Mammary epithelial cell (primary cell): ENCODE measurements around the gene MRPL12.

Source experiments
- EZH2 ChIP-seq: IDR thresholded peaks from 2 replicates; pipeline ENCODE4 v1.6.1; 2012; ENCODE audit warnings: low read length, inconsistent platforms, borderline replicate concordance
- TF ChIP-seq, protein P1 (sequence below), 2 donors: IDR thresholded peaks in 1 of 2; conservative IDR thresholded peaks in 1 of 2; 2 replicates each; pipeline ENCODE4 v1.5.1; 2011 to 2012; ENCODE audit warnings: inconsistent platforms in 2 of 2, low read length in 2 of 2, mild to moderate bottlenecking in 2 of 2, control low read depth in 1 of 2, low read depth in 1 of 2; ENCODE audit not compliant: insufficient read depth in 1 of 2; ENCODE audit errors: extremely low read depth in 1 of 2

DNA sequence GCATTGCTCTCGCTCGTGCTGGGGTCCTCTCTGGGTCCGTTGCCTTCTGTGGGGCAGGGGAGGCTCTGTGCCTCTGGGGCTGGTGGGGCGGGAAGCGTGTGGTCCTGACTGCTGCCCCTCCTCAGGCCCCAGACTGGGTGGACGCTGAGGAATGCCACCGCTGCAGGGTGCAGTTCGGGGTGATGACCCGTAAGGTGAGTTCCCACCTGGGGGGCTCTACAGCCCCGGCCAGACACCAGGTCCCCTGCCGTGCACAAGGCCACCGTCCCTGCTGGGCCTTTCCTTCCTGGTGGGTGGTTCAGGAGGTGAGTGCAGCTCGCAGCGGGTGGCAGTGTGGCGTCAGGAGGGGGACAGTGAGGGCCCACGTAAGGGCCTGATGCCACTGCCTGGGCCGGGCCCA, 12.6 kb upstream of the MRPL12 start:
- TF ChIP-seq, protein P1, sequence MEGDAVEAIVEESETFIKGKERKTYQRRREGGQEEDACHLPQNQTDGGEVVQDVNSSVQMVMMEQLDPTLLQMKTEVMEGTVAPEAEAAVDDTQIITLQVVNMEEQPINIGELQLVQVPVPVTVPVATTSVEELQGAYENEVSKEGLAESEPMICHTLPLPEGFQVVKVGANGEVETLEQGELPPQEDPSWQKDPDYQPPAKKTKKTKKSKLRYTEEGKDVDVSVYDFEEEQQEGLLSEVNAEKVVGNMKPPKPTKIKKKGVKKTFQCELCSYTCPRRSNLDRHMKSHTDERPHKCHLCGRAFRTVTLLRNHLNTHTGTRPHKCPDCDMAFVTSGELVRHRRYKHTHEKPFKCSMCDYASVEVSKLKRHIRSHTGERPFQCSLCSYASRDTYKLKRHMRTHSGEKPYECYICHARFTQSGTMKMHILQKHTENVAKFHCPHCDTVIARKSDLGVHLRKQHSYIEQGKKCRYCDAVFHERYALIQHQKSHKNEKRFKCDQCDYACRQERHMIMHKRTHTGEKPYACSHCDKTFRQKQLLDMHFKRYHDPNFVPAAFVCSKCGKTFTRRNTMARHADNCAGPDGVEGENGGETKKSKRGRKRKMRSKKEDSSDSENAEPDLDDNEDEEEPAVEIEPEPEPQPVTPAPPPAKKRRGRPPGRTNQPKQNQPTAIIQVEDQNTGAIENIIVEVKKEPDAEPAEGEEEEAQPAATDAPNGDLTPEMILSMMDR (conservative IDR thresholded peaks at IDR 0.05 in 1 of 2, IDR thresholded peaks at IDR 0.05 in 1 of 2; ENCODE audit: extremely low read depth in 1 of 2, insufficient read depth in 1 of 2, low read depth in 1 of 2, low read length in 2 of 2) = no peak
- no peak for TF ChIP-seq EZH2
